ENCODE data around the gene SLC6A2.
"Not testable (repeated sequence)": the region's sequence is repeated elsewhere in the genome, so short reads cannot be mapped to it uniquely, and the experiment has no call there.

The SLC6A2 gene

GRCh38 chr16:55655897-55656681, at the start of gene SLC6A2:
SLC6A2 (plus strand) TSS chr16:55655988; CDS start chr16:55656695, 707 bp downstream.
- H3K4me3 ChIP-seq (ENCODE audit: control insufficient read depth, low read depth, low read length): no peak within 1 kb of the TSS
- DNase-seq (ENCODE audit: low read depth): no peak

GRCh38 chr16:55613613-55614335, 42.0 kb upstream of the SLC6A2 start:
- TF ChIP-seq, protein P1, sequence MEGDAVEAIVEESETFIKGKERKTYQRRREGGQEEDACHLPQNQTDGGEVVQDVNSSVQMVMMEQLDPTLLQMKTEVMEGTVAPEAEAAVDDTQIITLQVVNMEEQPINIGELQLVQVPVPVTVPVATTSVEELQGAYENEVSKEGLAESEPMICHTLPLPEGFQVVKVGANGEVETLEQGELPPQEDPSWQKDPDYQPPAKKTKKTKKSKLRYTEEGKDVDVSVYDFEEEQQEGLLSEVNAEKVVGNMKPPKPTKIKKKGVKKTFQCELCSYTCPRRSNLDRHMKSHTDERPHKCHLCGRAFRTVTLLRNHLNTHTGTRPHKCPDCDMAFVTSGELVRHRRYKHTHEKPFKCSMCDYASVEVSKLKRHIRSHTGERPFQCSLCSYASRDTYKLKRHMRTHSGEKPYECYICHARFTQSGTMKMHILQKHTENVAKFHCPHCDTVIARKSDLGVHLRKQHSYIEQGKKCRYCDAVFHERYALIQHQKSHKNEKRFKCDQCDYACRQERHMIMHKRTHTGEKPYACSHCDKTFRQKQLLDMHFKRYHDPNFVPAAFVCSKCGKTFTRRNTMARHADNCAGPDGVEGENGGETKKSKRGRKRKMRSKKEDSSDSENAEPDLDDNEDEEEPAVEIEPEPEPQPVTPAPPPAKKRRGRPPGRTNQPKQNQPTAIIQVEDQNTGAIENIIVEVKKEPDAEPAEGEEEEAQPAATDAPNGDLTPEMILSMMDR (conservative IDR thresholded peaks at IDR 0.05; ENCODE audit: control insufficient read depth, insufficient read depth, low read depth, low read length): no peak
- no peak for DNase-seq (ENCODE audit: low read depth)

More at GRCh38 chr16:55655897-55656681, at the start of gene SLC6A2:
- TF ChIP-seq, protein P1 (conservative IDR thresholded peaks at IDR 0.05; ENCODE audit: control insufficient read depth, insufficient read depth, low read depth, low read length): no peak

GRCh38 chr16:55615071-55615470, 40.7 kb upstream of the SLC6A2 start:
- no peak overlapping the region for H3K4me3 ChIP-seq (ENCODE audit: control insufficient read depth, low read depth, low read length)
- TF ChIP-seq, protein P1 (conservative IDR thresholded peaks at IDR 0.05; ENCODE audit: control insufficient read depth, insufficient read depth, low read depth, low read length): no peak
- DNase-seq (ENCODE audit: low read depth): no peak

More at GRCh38 chr16:55613613-55614335, 42.0 kb upstream of the SLC6A2 start:
- H3K4me3 ChIP-seq (ENCODE audit: control insufficient read depth, low read depth, low read length): no peak overlapping the region

DNA sequence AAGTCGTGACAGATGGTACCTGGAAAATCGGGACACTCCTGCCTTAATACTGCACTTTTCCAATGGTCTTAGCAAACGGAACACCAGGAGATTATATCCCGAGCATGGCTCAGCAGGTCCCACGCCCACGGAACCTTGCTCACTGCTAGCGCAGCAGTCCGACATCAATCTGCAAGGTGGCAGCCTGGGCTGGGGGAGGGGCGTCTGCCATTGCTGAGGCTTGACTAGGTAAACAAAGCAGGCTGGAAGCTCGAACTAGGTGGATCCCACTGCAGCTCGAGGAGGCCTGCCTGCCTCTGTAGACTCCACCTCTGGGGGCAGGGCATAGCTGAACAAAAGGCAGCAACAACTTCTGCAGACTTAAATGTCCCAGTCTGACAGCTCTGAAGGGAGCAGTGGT, 40.1 kb upstream of the SLC6A2 start:
- not testable (repeated sequence) for H3K4me3 ChIP-seq (ENCODE audit: control insufficient read depth, low read depth, low read length); DNase-seq (ENCODE audit: low read depth)

DNA sequence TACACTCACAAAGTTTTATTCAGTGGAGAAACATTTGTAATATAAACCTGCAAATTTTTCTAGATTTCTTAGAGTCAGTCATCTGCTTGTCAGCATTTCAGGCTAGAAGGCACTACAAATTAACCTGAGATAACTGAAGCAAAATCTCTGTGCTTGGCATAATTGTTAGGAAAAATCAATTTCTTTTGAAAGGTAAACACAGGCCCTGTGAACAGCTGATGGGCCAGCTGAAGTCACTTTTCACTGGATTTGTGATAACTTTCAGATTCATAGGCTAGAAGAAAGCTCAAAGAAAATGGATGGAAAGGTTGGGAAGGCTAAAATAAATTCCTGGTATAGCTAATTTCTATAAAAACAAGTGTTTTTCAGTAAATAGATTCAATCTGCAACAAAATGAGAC, 34.0 kb upstream of the SLC6A2 start:
- DNase-seq (ENCODE audit: low read depth): no peak
- TF ChIP-seq, protein P1 (conservative IDR thresholded peaks at IDR 0.05; ENCODE audit: control insufficient read depth, insufficient read depth, low read depth, low read length): no peak
- H3K4me3 ChIP-seq (ENCODE audit: control insufficient read depth, low read depth, low read length): no peak overlapping the region

GRCh38 chr16:55622272-55622671, 33.5 kb upstream of the SLC6A2 start:
- H3K4me3 ChIP-seq (ENCODE audit: control insufficient read depth, low read depth, low read length): no peak overlapping the region
- no peak for DNase-seq (ENCODE audit: low read depth)
- TF ChIP-seq, protein P1 (conservative IDR thresholded peaks at IDR 0.05; ENCODE audit: control insufficient read depth, insufficient read depth, low read depth, low read length): no peak

DNA sequence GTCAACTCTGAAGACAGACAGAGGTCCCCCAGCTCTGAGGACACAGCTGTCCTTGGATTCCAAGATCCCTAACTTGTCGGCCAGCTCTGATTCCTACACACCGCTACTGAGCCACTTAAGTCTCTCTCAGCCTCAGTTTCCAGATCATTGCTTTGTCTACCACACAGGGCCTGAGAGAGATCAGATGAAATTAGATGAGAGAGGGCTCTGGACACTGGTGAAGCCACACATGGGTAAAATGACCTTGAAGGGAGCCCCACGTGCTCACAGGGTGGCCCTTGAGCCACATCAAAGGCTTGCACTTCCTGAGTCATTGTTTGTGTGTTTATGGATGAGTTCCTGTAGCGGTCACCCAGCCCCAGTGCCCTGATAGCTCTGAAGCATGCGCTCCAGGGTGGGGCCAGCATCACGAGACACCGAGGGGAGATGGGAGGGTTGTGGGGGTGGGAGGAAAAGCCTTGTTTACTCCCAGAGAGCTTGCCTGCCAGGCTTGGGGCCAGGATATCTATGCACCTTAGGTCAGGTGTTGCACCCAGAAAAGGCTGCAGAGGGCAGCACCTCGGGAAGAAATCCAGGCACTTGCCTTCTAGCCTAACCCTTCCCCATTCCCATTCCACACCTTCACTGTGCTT, 32.7 kb upstream of the SLC6A2 start:
- TF ChIP-seq, protein P1 (conservative IDR thresholded peaks at IDR 0.05; ENCODE audit: control insufficient read depth, insufficient read depth, low read depth, low read length): no peak
- DNase-seq (ENCODE audit: low read depth): no peak
- no peak overlapping the region for H3K4me3 ChIP-seq (ENCODE audit: control insufficient read depth, low read depth, low read length)

Measured in fibroblast of mammary gland (primary cell).